OCI-LY7 (cell line): Measurements from ENCODE around the gene C9orf50.

ENCODE experiments used
- EZH2phosphoT487 ChIP-seq: fragments of 200-600 bp; sonication (generic); IDR thresholded peaks from 2 replicates; pipeline ENCODE4 v1.6.1; 2018; ENCODE audit warnings: low read depth, borderline replicate concordance, mild to moderate bottlenecking, mixed run types, antibody characterized with exemption, low read length, moderate library complexity, mixed read lengths
- TF ChIP-seq, protein P1 (sequence below): fragments of 200-600 bp; sonication (generic); conservative IDR thresholded peaks from 2 replicates; pipeline ENCODE4 v1.5.1; 2014; ENCODE audit warnings: mild to moderate bottlenecking, antibody characterized with exemption, low read length, moderate library complexity, mixed read lengths

DNA sequence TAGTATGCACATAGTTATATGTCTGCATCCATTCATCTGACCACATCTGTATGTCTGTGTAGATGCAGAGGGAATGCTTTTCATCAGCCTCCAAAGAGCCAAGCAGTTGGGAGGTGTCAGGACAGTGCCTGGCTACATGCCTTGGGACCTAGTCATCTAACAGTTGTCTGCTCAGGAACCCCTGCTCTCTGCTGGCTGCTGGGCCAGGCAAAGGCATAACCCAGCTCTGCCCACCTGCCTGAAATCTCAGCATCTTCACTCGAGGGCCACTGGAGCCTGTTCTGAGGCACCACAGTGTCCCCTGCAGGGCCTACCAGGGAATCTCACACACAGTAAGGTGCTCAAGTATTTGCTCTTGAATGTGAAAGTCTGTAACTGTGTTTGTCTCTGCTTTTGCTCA, 3.7 kb downstream of the C9orf50 start:
- TF ChIP-seq, protein P1, sequence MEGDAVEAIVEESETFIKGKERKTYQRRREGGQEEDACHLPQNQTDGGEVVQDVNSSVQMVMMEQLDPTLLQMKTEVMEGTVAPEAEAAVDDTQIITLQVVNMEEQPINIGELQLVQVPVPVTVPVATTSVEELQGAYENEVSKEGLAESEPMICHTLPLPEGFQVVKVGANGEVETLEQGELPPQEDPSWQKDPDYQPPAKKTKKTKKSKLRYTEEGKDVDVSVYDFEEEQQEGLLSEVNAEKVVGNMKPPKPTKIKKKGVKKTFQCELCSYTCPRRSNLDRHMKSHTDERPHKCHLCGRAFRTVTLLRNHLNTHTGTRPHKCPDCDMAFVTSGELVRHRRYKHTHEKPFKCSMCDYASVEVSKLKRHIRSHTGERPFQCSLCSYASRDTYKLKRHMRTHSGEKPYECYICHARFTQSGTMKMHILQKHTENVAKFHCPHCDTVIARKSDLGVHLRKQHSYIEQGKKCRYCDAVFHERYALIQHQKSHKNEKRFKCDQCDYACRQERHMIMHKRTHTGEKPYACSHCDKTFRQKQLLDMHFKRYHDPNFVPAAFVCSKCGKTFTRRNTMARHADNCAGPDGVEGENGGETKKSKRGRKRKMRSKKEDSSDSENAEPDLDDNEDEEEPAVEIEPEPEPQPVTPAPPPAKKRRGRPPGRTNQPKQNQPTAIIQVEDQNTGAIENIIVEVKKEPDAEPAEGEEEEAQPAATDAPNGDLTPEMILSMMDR, result peak; percentile 71
- no peak for TF ChIP-seq EZH2phosphoT487
